Colonic mucosa (tissue), 4 donors: Measurements from ENCODE around the gene MGAT4A. TPM values are rescaled to one million over a fixed set of nuclear protein-coding genes. Genes with fewer than 3 reads are reported as not detected.

Experiments used
- DNase-seq: peaks from one replicate; pipeline ENCODE4 v3.0.0-alpha.2; 2020
- H3K27ac ChIP-seq: fragments of 200-600 bp; one replicate; pipeline ENCODE4 v1.8.0; 2021
- H3K27me3 ChIP-seq: fragments of 200-600 bp; one replicate; pipeline ENCODE4 v1.8.0; 2021
- H3K36me3 ChIP-seq: fragments of 200-600 bp; one replicate; pipeline ENCODE4 v1.8.0; 2021
- H3K4me1 ChIP-seq: fragments of 200-600 bp; one replicate; pipeline ENCODE4 v1.8.0; 2021; ENCODE audit warnings: mild to moderate bottlenecking
- H3K4me3 ChIP-seq: fragments of 200-600 bp; one replicate; pipeline ENCODE4 v1.8.0; 2021
- H3K9ac ChIP-seq, 2 donors: one replicate each; pipeline ENCODE4 v1.7.0; 2013; ENCODE audit warnings: control low read depth in 2 of 2, low read depth in 2 of 2, low read length in 2 of 2
- H3K9me3 ChIP-seq: fragments of 200-600 bp; one replicate; pipeline ENCODE4 v1.8.0; 2021
- CTCF ChIP-seq: fragments of 200-600 bp; IDR thresholded peaks from one replicate; pipeline ENCODE4 v1.8.0; 2022; ENCODE audit warnings: antibody characterized with exemption, mild to moderate bottlenecking
- intact Hi-C: fragments of 100-400 bp; cut with DNase I; formaldehyde crosslinking; loops from one replicate; pipeline ENCODE4 v1.14.1; 2022
- total RNA-seq, 2 donors: library from RNA; stranded (reverse); fragmentation: NEBNext Ultra II Directional in 1 of 2; extraction: Animal tissue kit (Norgen Biotek cat#: 25700) in 1 of 2; gene quantifications; one replicate each; pipeline ENCODE4 v1.2.1, GENCODE V29; 2021
- donor health status: healthy.
- donor health status: DM: no; HTN: no; CAD: no.
- donor health status: DM: no; HTN: no; CAD: no.

MGAT4A gene
- total RNA-seq, 2 donors from 2014 or later: 103 to 125 TPM

DNA sequence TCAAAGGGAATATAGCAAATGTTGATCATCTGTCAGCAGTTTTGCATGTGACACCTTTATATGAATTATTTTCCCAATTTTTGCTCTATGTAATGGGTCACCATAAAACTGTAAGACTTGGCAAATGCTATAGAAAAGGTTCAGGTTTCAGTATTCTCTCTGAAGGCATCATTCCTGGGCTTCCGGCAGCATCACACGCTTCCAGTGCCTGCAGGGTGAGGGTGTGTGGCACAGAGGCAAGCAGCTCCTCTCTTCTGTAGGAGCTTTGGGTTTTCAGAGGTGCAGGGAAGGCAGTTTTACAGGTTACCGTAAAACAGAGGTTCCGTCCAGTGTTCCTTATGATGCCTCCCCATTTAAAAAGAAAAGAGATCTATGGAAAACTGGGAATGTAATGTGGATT lies 141.4 kb downstream of the MGAT4A start:
- no peaks in the 10 kb centered on the region for H3K9me3 ChIP-seq
- H3K27me3 ChIP-seq: no peaks in the 10 kb centered on the region
- no peak overlapping the region for H3K27ac ChIP-seq
- TF ChIP-seq CTCF: no peak
- H3K4me1 ChIP-seq: no peaks in the 10 kb centered on the region
- intact Hi-C loops: no loop called here
- H3K36me3 ChIP-seq: no peaks in the 10 kb centered on the region
- DNase-seq: no peak
- no peak overlapping the region for H3K9ac ChIP-seq
- no peak overlapping the region for H3K4me3 ChIP-seq

- Histone ChIP-seq H3K4me3 (no peak overlapping the region), H3K27ac (no peak overlapping the region), H3K9me3 (no peaks in the 10 kb centered on the region), H3K4me1 (no peaks in the 10 kb centered on the region), H3K9ac (no peak overlapping the region), H3K36me3 (no peaks in the 10 kb centered on the region), H3K27me3 (no peaks in the 10 kb centered on the region)
- no peak for TF ChIP-seq CTCF
- intact Hi-C loops: no loop called here
- DNase-seq: no peak
Observed at GRCh38 chr2:98588880-98589431, 142.0 kb downstream of the MGAT4A start.

- Histone ChIP-seq H3K27me3 (no peaks in the 10 kb centered on the region), H3K27ac (no peak overlapping the region), H3K9ac (no peak overlapping the region), H3K36me3 (no peaks in the 10 kb centered on the region), H3K4me1 (no peaks in the 10 kb centered on the region), H3K4me3 (no peak overlapping the region), H3K9me3 (no peaks in the 10 kb centered on the region)
- DNase-seq: no peak
- intact Hi-C loops: no loop called here
- no peak for TF ChIP-seq CTCF
Observed at GRCh38 chr2:98586551-98587140, 144.3 kb downstream of the MGAT4A start.

DNA sequence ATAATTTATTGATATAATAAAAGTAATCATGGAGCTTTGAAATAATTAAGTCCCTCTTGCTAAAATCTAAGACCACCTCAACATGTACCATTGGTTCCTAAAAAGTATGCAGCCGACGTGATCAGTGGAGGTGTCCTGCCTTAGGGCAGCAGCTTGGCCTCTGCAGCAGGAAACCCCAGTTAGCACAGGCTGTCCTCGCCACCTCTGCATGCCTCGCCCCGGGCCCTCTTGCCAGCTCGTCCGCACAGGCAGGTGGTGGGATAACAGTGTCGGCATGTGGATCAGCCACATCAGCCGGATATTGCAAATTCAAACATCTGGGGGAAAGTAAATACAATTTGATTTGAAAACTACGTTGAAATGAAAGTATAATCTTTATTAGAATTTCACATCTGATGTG lies 145.5 kb downstream of the MGAT4A start:
- Histone ChIP-seq H3K4me1 (no peaks in the 10 kb centered on the region), H3K4me3 (no peak overlapping the region), H3K36me3 (no peaks in the 10 kb centered on the region), H3K9ac (no peak overlapping the region), H3K27me3 (no peaks in the 10 kb centered on the region), H3K27ac (no peak overlapping the region), H3K9me3 (no peaks in the 10 kb centered on the region)
- no peak for TF ChIP-seq CTCF
- intact Hi-C loops: no loop called here
- DNase-seq: no peak

DNA sequence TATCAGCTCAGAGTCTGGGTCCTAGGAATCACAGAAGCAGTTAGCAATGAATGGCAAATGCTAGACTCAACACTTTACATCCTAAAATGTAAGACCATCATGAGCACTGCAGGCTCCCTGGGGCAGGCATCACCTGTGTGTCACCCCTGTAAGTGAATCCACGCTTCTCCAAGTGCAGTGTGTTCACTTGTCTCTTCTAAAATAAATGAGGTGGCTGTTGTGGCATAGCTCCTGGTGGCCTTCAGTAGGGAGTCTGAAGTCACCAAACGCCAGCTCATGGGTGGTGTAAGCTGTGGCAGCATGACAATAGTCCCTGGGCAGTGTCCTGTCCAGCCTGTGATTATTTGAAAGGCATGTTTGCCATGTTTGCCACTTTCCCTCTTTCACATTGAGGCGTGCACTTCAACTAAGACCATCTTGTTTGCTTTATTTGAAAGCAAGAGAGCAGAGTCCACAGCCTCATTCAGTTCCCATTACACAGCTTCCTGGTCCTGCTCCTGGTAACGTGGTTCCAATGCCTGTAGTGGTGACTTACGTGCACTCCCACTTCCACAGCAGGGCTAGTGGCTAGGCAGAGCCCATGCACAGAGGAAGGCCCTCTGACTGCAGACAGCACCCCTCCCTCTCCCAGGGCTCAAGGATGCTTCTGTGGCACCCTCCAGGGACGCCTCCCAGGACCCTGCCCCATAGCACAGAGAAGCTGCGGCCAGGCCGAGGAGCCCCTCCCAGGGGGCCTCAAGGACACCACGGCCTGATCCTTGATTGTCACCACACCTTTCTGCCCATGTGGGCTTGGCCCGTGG lies 146.9 kb downstream of the MGAT4A start:
- H3K9ac ChIP-seq: no peak overlapping the region
- no peaks in the 10 kb centered on the region for H3K27me3 ChIP-seq
- H3K4me3 ChIP-seq: no peak overlapping the region
- H3K4me1 ChIP-seq: no peaks in the 10 kb centered on the region
- no peaks in the 10 kb centered on the region for H3K9me3 ChIP-seq
- no peaks in the 10 kb centered on the region for H3K36me3 ChIP-seq
- intact Hi-C loops: no loop called here
- no peak for TF ChIP-seq CTCF
- peak overlapping the region; percentile 42 for H3K27ac ChIP-seq
- peak; percentile 45 for DNase-seq
